Measurements from ENCODE around the gene GPR176.
A peak's percentile ranks its signal among the peaks of the same experiment; 100 is the strongest.

Gene GPR176

GRCh38 chr15:39919748-39920509, at the start of gene GPR176:
TSS of gene GPR176 (minus strand) at chr15:39920266. CDS start at chr15:39920026, 240 bp downstream.
- no peak for TF ChIP-seq CTCF (conservative IDR thresholded peaks at IDR 0.05)
- H3K27ac ChIP-seq = peak within 1 kb of the TSS; percentile 70

GRCh38 chr15:39969002-39969394, 48.9 kb upstream of the GPR176 start:
- no peak for TF ChIP-seq CTCF (conservative IDR thresholded peaks at IDR 0.05)
- H3K27ac ChIP-seq = no peak overlapping the region

GRCh38 chr15:39968273-39969001, 48.4 kb upstream of the GPR176 start:
- no peak for TF ChIP-seq CTCF (conservative IDR thresholded peaks at IDR 0.05)
- H3K27ac ChIP-seq = no peak overlapping the region

- H3K27ac ChIP-seq = no peak overlapping the region
- TF ChIP-seq CTCF (conservative IDR thresholded peaks at IDR 0.05) = no peak
Measured at GRCh38 chr15:39966521-39966920, 46.5 kb upstream of the GPR176 start.

GRCh38 chr15:39963786-39964185, 43.7 kb upstream of the GPR176 start:
- no peak for TF ChIP-seq CTCF (conservative IDR thresholded peaks at IDR 0.05)
- H3K27ac ChIP-seq = peak overlapping the region; percentile 30

GRCh38 chr15:39961051-39961450, 41.0 kb upstream of the GPR176 start:
- H3K27ac ChIP-seq = no peak overlapping the region

More at GRCh38 chr15:39961051-39961450, 41.0 kb upstream of the GPR176 start:
- TF ChIP-seq CTCF (conservative IDR thresholded peaks at IDR 0.05) = no peak
